HG03432 (cell line): ENCODE data around the gene CDPF1.

ENCODE experiments used
- ATAC-seq: cut with Tn5 transposase; IDR thresholded peaks from one replicate; pipeline ENCODE4 v1.9.1; 2021; ENCODE audit warnings: mild to moderate bottlenecking, moderate library complexity; ENCODE audit not compliant: unreplicated experiment

The CDPF1 gene, protein sequence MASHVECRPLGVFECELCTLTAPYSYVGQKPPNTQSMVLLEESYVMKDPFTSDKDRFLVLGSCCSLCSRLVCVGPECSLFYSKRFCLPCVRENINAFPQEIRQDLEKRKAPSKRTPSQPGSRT

GRCh38 chr22:46250035-46250782 lies at the start of gene CDPF1:
Gene CDPF1 (minus strand): TSS chr22:46250293. CDS start chr22:46248284, 2,009 bp downstream.
- ATAC-seq, result peak; percentile 82

DNA sequence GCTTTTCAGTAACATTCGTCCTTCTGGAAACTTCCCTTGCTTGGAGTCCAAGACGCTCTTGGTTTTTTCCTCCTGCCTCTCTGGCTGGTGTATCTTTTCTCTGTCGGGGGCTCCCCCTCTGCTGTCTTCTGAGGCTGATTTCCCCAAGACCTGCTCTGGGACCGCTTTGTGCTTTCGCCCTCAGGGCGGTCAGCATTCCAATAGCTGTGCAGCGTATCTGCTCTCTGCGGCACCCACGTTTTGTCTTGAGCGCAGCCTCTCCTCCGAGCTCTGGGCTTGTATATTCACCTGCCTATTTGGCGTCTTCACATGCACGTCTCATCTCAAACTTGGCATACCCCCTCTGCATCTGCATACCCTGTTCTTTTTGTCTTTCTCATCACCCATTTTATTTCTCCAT lies 49.0 kb upstream of the CDPF1 start:
- no peak for ATAC-seq

DNA sequence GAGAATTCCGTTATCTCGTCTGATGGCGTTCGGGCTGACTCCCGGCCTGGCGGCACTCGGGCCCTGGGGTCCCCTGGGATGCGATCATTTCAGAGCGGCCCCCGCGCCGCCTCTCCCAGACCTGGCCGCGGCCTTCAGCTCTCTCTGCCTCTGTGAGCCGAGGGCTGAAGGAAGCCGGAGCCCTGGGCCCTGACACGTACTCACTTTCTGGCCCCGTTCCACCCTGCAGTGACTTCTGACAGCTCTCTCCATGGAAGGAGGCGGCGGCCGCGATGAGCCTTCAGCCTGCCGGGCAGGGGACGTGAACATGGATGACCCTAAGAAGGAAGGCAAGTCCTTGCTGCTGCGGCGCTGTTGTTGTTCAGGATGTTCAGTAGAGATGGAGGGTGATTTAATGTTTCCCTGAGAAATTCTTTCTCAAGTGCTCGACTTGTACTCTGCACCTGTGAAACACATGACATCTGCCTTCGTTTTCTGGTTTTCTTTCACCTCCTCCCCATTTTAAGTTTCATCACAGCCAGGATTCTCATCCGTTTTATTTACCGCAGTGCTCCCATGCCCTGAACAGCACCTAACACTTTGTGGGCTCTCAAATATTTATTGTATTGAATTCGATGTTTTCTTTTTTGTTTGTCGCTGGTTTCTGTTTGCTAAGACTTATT lies 47.2 kb upstream of the CDPF1 start:
- peak; percentile 24 for ATAC-seq

DNA sequence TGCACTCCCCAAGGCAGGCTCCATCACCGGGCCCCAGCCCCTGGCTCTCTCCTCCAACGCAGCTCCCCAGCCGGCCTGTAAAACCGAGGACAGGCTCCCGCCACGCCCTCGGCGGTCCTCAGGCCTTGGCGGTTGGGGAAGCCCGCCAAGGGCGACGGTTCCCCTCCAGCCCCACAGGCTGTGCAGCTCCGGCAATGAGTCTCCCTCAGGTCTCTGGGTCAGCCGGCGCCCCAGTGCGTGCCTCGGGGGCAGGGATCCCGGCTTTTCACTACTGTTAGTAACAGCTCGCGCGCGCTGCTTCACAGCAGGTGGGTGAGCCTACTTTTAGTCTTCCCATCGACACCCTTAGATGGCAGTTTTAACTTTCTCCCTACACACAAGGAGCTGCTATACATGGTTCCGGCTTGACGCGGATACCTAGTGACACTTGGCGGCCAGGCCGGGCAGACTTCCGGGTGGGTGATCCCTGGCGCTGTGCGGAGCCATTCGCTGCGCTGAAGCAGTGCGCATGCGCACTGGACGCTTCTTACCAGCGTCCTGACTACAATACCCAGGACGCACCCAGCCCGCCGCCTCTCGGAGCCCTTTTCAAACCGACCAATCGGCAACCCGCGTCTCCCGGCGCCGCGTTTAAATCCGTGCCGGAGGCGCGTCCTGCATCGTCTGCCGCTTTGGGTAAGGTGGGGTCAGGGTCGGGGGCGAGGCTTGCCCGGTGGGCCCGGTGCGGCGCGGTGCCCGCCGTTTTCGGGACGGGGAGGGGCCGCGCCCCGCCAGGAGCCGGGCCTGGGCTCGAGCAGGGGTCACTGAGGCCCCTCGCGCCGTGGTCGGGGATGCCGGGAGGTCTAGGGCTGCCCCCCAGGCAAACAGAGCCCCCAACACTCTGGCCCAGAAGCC lies 46.4 kb upstream of the CDPF1 start, which contains the start of gene GTSE1:
GTSE1 (plus strand) TSS at position 614 of the 894 bp plus-strand sequence. CDS start 531 bp downstream, outside the sequence.
- peak; percentile 88 for ATAC-seq

GRCh38 chr22:46295277-46295971 lies 45.3 kb upstream of the CDPF1 start:
- ATAC-seq, result no peak

GRCh38 chr22:46294784-46295183 lies 44.7 kb upstream of the CDPF1 start:
- ATAC-seq, result no peak

- ATAC-seq, result no peak
Measured at GRCh38 chr22:46293577-46294260, 43.6 kb upstream of the CDPF1 start.

- no peak for ATAC-seq
Measured at GRCh38 chr22:46292732-46293131, 42.6 kb upstream of the CDPF1 start.

DNA sequence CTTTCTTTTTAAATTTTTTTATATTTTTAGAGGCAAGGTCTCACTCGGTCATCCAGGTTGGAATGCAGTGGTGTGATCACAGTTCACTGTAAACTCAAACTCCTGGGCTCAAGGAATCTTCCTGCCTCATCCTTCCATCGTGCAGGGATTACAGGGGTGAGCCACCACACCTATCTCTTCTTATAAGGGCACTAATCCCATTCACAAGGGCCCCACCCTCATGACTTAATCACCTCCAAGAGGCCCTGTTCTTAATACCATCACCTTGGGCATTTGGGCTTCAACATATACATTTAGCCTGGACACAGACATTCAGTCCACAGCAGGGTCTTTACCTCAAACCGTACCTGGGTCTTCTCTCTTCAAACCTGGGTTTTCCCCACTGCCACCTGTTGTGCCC lies 42.1 kb upstream of the CDPF1 start:
- ATAC-seq, result no peak

DNA sequence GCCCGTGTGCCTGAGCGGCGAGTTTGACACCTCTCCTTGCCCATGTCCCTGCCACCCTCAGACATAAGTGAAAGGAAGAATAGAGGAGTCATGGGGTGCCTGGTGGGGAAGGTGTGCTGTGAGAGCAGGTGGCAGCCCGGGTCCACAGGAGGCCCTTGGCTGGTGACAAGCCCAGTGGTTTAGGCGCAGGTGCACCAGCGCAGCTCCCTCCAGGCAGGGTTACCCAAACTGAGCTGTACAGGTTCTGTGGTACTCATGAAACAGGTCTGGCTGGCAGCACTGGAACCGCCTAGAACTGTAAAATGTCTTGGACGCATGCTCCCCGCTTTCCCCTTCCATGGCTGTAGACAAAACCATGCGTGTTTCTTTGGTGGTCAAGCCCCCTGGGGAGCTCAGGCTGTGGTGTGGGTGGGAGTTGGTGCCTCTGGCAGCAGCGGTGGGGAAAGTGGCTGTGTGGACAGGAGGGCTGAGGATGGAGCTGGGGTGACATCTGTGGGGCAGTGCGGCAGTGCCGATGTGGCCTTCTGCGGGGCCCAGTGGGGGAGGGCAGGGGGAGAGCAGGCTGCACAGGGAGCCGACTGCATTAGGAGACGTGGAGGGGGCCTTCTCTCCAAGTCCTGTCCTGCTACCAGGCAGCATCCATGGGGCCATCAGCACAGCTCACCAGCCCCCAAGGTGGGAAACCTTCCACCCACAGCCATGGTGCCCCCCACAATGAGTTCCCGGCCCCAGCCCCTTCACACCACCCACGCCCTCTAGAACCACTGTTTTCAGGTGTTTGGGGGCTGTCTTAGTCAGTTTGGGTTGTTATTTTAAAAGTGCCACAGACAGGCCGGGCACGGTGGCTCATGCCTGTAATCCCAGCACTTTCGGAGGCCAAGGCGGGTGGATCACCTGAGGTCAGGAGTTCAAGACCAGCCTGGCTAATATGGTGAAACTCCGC lies 41.0 kb upstream of the CDPF1 start:
- no peak for ATAC-seq

DNA sequence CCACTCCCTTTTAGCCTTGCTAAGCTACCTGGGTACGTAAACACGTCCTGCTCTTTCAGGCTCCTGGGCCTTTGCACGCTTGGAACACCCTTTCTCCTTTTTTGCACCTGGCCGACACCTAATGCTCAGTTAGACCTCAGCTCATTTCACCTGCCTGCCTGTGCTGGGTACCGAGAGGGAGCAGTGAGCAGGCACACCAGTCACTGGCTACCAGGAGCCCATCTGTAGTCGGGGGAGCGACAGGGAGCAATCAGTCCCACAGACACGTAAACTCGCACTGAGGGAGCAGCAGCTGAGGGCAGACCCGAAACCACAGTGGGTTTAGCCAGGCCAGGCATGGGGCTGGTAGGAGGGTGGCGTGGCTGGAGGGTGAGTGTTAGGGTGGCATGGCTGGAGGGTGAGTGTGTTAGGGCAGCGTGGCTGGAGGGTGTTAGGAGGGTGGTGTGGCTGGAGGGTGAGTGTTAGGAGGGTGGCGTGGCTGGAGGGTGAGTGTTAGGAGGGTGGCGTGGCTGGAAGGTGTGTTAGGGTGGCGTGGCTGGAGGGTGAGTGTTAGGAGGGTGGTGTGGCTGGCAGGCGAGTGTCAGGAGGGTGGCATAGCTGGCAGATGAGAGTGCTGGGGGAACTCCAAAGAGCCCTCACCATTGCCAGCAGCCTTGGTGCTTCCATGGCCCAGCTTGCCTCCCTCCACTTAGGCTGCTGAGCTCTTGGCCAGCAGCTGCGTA lies 40.2 kb upstream of the CDPF1 start:
- ATAC-seq, result no peak

DNA sequence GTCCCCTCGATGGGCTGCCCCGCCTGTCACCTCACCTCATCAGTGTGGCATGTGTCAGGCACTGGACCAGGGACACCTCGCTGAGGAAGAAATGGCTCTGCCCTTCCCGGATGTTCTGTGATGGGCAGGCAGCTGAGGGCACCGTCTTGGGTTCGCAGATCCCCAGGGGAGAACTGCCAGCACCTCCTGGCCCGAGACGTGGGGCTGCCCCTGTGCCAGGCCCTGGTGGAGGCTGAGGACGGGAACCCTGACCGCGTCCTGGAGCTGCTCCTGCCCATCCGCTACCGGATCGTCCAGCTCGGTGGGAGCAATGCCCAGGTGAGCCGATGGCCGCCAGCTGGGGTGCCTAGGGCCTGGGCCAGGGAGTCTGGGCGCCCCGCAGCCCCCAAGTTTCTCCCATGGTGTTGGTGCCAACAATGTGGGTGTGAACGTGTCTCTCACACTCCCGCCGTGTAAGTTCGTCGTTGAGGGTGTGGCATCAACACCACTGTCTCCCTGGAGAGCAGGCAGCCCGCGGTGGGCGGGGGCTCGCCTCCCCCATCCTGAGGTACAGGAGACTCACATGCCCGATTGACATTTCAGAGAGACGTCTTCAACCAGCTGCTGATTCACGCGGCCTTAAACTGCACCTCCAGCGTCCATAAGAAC lies 39.3 kb upstream of the CDPF1 start:
- no peak for ATAC-seq

DNA sequence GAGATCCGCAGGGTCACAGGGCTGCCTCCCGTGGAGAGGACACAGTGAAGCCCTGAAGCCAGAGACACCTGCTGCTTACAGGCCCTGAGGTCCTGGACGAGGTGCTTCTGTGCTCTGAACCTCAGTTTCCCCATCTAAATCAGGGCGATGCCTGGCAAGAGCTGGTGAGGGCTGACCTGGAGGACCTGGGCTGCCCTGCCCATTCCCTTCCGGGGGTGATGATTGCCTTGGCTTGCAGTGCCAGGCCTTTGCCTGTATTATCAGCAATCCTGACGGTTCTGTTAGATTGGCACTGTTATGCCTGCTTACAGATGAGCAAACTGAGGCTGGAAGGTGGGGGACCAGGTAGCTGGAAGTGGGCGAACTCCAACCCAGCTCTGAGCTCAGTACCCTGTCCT lies 38.8 kb upstream of the CDPF1 start:
- ATAC-seq, result no peak

DNA sequence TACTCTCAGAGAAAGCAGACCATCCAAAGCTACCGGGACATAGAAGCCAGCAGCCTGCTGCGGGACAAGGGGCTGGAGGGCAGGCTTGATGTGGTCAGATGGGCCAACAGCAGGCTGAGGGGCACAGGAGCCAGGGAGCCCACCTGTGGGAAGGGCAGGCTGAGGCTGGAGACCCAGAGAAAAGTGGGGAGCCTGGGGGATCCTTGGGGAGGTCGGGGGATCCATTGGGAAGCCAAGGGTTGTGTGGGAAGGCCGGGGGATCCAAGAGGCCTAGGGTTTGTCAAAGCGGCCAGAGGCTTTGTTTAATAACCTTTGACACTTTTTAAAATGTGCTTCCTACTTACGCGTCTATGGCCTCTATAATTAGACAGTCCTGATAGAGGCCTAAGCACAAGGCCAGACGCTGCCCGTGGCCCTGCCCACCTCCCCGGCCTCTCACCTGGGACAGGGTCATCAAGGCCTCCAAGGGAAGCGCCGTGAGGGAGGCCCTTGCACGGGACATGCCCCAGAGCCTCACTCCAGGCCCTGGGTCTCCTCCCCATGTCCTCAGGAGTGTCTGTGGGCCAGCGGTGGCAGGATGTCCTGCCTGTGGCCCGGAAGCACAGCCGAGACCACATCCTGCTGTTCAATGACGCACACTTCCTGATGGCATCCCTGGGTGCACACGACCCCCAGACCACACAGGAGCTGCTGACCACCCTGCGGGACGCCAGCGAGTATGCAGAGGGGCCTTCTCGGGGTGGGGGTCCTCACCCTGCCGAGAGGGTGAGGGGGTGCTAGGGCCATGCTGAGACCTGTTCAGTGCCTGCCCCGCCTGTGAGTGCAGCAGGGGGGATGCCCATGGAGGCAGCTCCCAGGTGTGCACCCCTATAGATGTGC lies 38.0 kb upstream of the CDPF1 start:
- ATAC-seq, result peak; percentile 70

GRCh38 chr22:46286941-46287872 lies 37.1 kb upstream of the CDPF1 start:
- no peak for ATAC-seq

- ATAC-seq, result no peak
Measured at GRCh38 chr22:46286006-46286405, 35.9 kb upstream of the CDPF1 start.
